Dermis microvascular lymphatic vessel endothelial cell (primary cell): ENCODE results near the gene TRAK2. TPM values are rescaled to one million over a fixed set of nuclear protein-coding genes. Genes with fewer than 3 reads are reported as not detected.
"Not testable (repeated sequence)": the region's sequence is repeated elsewhere in the genome, so short reads cannot be mapped to it uniquely, and the experiment has no call there.

Experiments
- DNase-seq, 2 donors: peaks; one replicate each; pipeline versions ENCODE4 v3.0.0 to v3.0.0-alpha.2; 2010; ENCODE audit warnings: low read depth in 2 of 2
- total RNA-seq: library from RNA; depleted of rRNA; stranded (reverse); fragments of >200 nt; gene quantifications from 2 replicates; pipeline ENCODE4 v1.2.1, GENCODE V29; 2014

Gene TRAK2
- total RNA-seq, 1 donor from 2014 or later: 30.2 TPM

GRCh38 chr2:201448701-201449100 lies 2.6 kb downstream of the TRAK2 start:
- no peak for DNase-seq

DNA sequence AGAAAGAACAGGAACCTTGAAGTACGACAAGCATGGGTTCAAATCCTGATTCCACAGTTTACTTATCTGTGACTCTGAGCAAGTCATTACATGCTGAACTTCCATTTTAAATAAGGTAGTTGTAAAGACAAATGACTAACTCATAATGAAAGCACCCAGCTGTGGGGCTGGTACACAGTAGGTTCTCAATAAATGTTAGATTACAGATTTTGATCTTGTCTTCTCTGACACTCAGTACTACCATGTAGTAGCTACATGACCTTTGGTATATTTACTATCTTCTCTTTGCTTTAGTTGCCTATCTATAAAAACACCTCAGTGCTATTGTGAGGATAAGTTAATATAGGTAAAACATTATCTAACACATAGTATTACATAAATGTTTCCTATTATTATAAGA lies 3.2 kb downstream of the TRAK2 start:
- no peak for DNase-seq

DNA sequence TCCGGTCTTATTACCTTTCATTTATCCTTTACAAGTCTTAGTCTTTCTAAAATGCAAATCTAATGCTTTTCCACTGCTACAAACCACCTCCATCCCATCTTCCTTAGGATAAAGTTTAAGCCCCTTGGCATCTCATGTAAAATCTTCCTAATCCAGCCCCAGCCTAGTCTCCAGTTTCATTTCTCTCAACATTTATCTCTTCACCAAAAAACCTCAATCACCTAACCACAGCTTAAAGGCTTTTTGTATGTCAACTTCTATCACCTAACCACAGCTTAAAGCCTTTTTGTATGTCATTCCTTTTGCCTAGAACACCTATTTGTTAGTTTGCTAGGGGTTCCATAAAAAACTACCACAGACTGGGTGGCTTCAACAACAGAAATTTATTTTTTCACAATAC lies 4.2 kb downstream of the TRAK2 start:
- no peak for DNase-seq

- DNase-seq: no peak
These were observed 6.4 kb downstream of the TRAK2 start for GRCh38 chr2:201444746-201445465.

DNA sequence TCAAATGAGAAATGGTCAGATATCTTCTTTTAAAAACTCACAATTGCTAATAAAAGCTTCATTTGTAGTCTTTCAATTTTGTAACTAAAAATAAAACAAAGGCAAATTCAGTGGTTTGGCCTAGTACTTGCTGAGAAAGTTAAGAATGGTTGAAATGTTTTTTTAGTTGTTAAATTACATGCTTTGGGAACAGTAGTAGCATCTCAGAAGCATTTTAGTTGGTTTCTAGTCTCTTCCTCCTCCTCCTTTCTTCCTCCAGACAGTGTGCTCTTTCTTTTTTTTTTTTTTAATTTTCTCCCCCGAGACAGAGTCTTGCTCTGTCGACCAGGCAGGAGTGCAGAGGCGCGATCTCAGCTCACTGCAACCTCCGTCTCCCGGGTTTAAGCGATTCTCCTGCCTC lies 9.8 kb downstream of the TRAK2 start:
- no peak for DNase-seq

DNA sequence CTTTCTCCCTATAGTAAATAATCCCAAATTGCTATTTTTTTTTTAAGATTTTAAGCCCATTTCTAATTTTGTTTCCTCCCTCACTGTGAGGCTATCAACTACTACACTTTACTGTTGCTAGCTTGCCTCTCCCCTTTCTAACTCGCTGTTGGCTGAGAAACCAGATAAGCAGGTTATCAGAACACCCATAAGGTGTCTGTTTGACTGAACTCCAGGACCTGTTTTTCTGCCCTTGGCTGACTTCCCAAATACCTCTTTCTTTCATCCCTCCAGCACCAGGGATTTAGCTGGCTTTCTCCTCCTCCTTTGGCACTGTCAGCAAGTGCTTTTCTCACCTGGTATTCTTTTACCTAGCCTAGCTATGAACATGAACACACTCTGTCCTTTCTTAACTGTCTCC lies 11.1 kb downstream of the TRAK2 start:
- DNase-seq: peak in 1 of 2 donors; percentile 9

DNA sequence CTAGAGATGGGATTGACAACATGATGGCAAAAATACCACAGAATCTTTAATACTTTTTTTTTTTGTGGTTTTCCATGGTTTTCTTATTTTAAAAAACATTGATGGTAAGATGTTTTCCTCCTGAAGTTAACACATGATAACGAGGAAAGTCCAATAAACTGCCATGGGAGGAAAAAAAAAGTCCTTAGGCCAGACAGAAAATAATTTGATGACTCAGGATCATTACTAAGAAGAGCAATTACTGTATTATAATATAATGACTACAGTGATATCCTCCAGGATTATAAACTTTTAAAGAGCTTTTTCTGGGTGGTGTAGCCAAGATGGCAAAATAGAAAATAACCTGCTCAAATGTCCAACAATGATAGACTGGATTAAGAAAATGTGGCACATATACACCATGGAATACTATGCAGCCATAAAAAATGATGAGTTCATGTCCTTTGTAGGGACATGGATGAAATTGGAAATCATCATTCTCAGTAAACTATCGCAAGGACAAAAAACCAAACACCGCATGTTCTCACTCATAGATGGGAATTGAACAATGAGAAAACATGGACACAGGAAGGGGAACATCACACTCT lies 11.8 kb downstream of the TRAK2 start:
- DNase-seq: not testable (repeated sequence)

- DNase-seq: no peak
These were observed 15.1 kb downstream of the TRAK2 start for GRCh38 chr2:201436141-201436540.

DNA sequence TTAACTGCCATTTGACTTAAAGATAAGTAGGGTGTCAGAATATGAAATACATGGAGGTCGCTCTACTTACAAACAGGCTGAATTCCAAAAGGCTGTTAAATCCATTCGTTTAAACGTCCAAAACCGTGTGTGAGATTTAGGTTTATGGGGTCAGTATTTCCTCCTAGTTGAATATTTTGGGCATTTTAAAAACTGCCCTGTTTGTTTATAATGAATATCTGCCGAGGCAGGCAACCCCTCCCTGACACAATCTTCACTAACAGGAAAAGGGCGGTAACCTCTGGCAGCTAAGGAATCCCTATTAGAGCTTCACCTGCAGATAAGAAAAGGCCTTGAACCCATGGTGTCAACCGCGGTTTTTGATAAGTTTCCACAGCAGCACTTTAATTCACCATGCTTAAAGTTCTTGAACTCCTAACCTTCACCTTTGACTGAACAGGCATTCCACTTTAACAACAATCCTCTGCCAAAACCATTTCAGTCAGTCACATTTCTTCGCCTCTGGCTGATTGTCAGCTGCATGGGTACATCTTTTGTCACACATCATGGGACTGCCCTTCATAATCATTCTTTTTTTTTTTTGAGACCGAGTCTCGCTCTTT lies 17.8 kb downstream of the TRAK2 start:
- DNase-seq: peak in 1 of 2 donors; percentile 17

DNA sequence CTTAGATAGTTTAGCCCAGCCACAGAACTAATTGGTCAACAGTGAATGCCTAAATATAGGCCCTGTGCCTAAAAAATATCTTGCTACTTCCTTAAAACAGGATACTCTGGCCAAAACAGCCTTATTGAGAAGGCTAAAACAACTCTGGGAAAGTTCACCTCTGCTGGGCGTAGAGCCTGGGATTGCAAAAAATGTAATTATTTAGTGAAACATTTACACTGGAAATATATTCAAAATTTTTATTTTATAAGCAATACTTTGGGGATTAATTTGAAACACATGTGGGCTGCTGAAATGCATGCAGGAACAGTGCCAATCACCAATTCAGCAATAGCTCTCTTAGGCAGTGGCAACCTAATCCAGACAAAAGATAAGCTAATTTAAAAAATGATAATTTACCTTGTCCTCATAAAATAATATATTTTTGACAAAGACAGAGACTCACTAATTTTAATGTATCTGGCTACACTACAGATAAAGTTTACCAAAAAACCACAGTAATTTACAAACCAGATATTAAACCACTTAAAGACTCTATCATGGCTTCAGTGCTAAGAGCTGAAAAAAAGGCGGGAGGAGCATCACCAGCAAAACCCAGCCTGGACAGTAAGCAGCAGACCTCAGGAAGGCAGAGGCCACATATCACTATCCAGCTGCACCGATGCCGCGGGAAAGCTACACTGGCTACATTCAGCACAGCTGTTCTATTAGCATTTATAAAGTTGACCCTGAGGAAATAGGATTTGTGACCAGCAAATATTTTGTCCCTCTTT lies 18.5 kb downstream of the TRAK2 start:
- peak in 1 of 2 donors; percentile 64 for DNase-seq

- DNase-seq: peak in 1 of 2 donors; percentile 77
These were observed 19.1 kb downstream of the TRAK2 start for GRCh38 chr2:201432038-201432620.

DNA sequence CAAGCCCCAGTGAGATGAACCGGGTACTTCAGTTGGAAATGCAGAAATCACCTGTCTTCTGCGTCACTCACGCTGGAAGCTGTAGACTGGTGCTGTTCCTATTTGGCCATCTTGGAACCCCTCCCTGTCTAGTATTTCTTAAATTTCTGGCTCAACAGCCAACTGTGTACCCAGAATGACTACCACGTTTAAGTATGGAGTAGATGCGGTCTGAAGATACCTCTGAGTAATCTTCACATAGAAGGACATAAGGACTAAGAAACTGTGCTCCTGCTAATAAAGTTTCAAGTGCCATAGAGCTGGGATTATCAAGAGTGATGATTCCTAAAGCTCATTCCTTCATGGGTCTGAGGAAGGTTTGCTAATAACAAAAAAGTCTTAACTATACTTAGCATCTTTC lies 20.4 kb downstream of the TRAK2 start:
- DNase-seq: no peak

- DNase-seq: not testable (repeated sequence)
These were observed 20.9 kb downstream of the TRAK2 start for GRCh38 chr2:201430322-201430721.

DNA sequence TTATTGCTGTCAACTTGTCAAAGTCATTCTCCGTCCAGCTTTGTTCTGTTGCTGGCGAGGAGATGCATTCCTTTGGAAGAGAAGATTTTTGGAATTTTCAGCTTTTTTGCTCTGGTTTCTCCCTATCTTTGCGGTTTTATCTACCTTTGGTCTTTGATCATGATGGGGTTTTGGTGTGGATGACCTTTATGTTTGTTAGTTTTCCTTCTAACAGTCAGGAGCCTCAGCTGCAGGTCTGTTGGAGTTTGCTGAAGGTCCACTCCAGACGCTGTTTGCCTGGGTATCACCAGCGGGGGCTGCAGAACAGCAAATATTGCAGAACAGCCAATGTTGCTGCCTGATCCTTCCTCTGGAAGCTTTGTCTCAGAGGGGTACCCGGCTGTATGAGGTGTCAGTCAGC lies 21.4 kb downstream of the TRAK2 start:
- DNase-seq: not testable (repeated sequence)

DNA sequence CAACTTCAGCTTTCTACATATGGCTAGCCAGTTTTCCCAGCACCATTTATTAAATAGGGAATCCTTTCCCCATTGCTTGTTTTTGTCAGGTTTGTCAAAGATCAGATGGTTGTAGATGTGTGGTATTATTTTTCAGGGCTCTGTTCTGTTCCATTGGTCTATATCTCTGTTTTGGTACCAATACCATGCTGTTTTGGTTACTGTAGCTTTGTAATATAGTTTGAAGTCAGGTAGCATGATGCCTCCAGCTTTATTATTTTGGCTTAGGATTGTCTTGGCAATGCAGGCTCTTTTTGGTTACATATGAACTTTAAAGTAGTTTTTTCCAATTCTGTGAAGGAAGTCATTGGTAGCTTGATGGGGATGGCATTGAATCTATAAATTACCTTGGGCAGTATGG lies 22.9 kb downstream of the TRAK2 start:
- not testable (repeated sequence) for DNase-seq

GRCh38 chr2:201425952-201426351 lies 25.3 kb downstream of the TRAK2 start:
- DNase-seq: no peak

GRCh38 chr2:201420442-201421113 lies 30.7 kb downstream of the TRAK2 start:
- peak; percentile 79 to 92 for DNase-seq

- no peak for DNase-seq
These were observed 31.3 kb downstream of the TRAK2 start for GRCh38 chr2:201419986-201420385.

GRCh38 chr2:201419057-201419635 lies 32.1 kb downstream of the TRAK2 start:
- DNase-seq: peak in 1 of 2 donors; percentile 68

- DNase-seq: peak in 1 of 2 donors; percentile 8
These were observed 36.1 kb downstream of the TRAK2 start for GRCh38 chr2:201415149-201415548.
